Pons (tissue), 1 donor: ENCODE measurements around the gene RAB10.

Experiments
- DNase-seq: peaks from one replicate; pipeline ENCODE4 v3.0.0-alpha.2; 2016; ENCODE audit warnings: low spot score

The RAB10 gene

GRCh38 chr2:26178746-26179436 is 145.0 kb downstream of the RAB10 start:
- no peak for DNase-seq

- no peak for DNase-seq
Measured at GRCh38 chr2:26179446-26179913, 145.6 kb downstream of the RAB10 start.

- DNase-seq, result no peak
Measured at GRCh38 chr2:26182441-26182840, 148.6 kb downstream of the RAB10 start.

GRCh38 chr2:26182887-26183630 is 149.2 kb downstream of the RAB10 start:
- no peak for DNase-seq

GRCh38 chr2:26184121-26184520 is 150.2 kb downstream of the RAB10 start:
- no peak for DNase-seq

GRCh38 chr2:26184555-26185303 is 150.8 kb downstream of the RAB10 start:
- DNase-seq, result no peak

GRCh38 chr2:26185304-26185928 is 151.5 kb downstream of the RAB10 start:
- DNase-seq, result no peak

GRCh38 chr2:26185954-26186770 is 152.3 kb downstream of the RAB10 start:
- no peak for DNase-seq
